ENCODE data around the gene SETD1B. TPM values are rescaled to one million over a fixed set of nuclear protein-coding genes. Genes with fewer than 3 reads are reported as not detected.

The SETD1B gene
- total RNA-seq, 1 donor from 2014 or later: 2.1 TPM

DNA sequence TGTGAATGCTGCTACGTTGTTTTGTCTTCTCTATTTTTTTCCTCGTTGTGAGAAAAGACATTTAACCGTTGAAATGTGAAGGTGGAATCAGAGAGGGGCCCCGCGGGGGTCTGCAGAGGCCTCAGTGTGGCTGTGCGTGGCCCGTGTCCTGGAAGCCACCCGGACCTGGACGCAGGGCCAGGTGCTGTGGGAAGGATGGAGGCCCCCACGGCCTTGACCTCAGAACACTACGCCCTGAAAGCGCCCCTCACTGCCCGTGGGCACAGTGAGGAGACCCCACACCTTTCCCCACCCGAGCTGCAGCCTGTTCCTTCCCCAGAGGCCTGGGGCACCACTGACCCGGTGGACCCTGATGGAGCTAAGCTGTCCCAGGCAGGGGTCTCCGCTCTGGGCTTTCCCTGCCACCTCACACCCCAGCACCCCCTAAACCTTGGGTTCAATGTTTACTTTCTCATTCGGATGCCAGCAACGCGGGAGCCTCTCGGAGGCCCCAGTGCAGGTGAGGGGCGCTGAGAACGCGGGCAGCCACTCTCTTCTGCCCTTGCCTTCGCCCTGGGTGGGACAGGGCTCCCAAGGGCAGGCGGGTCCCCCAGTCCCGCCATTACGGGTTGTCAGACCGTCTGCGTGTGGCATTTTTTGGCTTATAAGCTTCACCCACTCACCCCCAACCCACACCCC lies 26.9 kb downstream of the SETD1B start:
- Histone ChIP-seq H3K27ac (ENCODE audit: low read depth, low read length) (no peak overlapping the region), H3K27me3 (ENCODE audit: control insufficient read depth in 3 of 3, insufficient read depth in 3 of 3, low read length in 3 of 3) (no peaks in the 10 kb centered on the region), H3K36me3 (ENCODE audit: control insufficient read depth in 3 of 3, insufficient read depth in 3 of 3, low read length in 3 of 3) (peaks cover 42 to 52% (median 50%) of the 10 kb centered on the region in 3 donors), H3K4me1 (ENCODE audit: control insufficient read depth in 3 of 3, insufficient read depth in 3 of 3, low read length in 3 of 3) (peaks cover 0 to 7% (median 0%) of the 10 kb centered on the region in 3 donors), H3K9me3 (ENCODE audit: control insufficient read depth in 3 of 3, low read length in 3 of 3) (no peaks in the 10 kb centered on the region), H3K9ac (ENCODE audit: low read depth in 1 of 3, low read length in 3 of 3) (no peak overlapping the region), H3K4me3 (ENCODE audit: low read length in 3 of 3) (no peak overlapping the region)

DNA sequence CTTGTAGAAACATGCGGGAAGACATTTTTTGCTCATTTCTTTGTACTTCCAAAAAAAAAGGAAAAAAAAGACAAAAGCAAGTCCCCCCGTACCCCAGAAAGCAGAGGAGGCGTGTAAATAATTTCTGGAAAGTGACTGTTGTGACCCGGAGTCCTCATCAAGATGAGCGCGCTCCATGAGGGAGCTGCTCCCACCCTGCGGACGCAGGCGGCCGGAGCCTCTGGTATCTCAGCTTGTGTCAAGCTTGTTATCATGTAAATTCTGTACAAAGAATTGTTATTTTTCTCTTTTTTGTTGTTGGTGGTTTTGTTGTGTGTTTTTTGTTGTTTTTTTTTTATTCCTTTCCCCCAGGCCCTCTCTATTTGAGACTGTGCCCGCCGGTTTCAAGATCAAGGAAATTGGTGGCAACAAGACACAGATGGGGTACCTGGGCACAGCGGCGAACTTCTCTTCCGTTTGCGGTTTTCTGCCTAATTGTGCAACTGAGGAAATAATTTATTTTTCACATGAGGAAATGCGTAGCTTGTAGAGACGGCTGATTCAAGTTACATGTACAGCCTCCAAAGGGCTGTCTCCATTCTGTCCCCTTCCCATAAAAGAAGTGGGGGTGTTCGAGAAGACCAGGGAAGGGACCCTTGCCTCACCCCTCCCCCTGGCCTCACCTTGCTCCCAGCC lies 27.9 kb downstream of the SETD1B start:
- Histone ChIP-seq H3K4me1 (ENCODE audit: control insufficient read depth in 3 of 3, insufficient read depth in 3 of 3, low read length in 3 of 3) (peaks cover 0 to 7% (median 0%) of the 10 kb centered on the region in 3 donors), H3K36me3 (ENCODE audit: control insufficient read depth in 3 of 3, insufficient read depth in 3 of 3, low read length in 3 of 3) (peaks cover 37 to 46% (median 43%) of the 10 kb centered on the region in 3 donors), H3K27ac (ENCODE audit: low read depth, low read length) (no peak overlapping the region), H3K9ac (ENCODE audit: low read depth in 1 of 3, low read length in 3 of 3) (no peak overlapping the region), H3K4me3 (ENCODE audit: low read length in 3 of 3) (no peak overlapping the region), H3K27me3 (ENCODE audit: control insufficient read depth in 3 of 3, insufficient read depth in 3 of 3, low read length in 3 of 3) (no peaks in the 10 kb centered on the region), H3K9me3 (ENCODE audit: control insufficient read depth in 3 of 3, low read length in 3 of 3) (no peaks in the 10 kb centered on the region)

DNA sequence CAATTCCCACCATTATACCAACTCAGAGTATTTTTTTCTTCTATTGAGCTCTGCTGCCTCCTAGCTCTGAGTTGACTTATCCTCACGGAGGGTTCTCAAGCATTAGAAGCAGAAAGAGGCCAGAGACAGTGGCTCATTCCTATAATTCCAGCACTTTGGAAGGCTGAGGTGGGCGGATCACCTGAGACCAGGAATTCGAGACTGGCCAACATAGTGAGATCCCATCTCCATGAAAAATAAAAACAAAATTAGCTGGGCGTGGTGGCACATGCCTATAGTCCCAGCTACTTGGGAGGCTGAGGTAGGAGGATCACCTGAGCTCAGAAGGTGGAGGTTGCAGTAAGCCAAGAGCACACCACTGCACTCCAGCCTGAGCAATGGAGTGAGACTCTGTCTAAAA lies 33.9 kb downstream of the SETD1B start:
- H3K36me3 ChIP-seq (ENCODE audit: control insufficient read depth in 3 of 3, insufficient read depth in 3 of 3, low read length in 3 of 3): no peaks in the 10 kb centered on the region
- no peak overlapping the region for H3K27ac ChIP-seq (ENCODE audit: low read depth, low read length)
- no peaks in the 10 kb centered on the region for H3K9me3 ChIP-seq (ENCODE audit: control insufficient read depth in 3 of 3, low read length in 3 of 3)
- no peak overlapping the region for H3K4me3 ChIP-seq (ENCODE audit: low read length in 3 of 3)
- no peak overlapping the region for H3K9ac ChIP-seq (ENCODE audit: low read depth in 1 of 3, low read length in 3 of 3)
- H3K27me3 ChIP-seq (ENCODE audit: control insufficient read depth in 3 of 3, insufficient read depth in 3 of 3, low read length in 3 of 3): no peaks in the 10 kb centered on the region
- H3K4me1 ChIP-seq (ENCODE audit: control insufficient read depth in 3 of 3, insufficient read depth in 3 of 3, low read length in 3 of 3): peaks cover 5 to 11% (median 8%) of the 10 kb centered on the region in 3 donors

DNA sequence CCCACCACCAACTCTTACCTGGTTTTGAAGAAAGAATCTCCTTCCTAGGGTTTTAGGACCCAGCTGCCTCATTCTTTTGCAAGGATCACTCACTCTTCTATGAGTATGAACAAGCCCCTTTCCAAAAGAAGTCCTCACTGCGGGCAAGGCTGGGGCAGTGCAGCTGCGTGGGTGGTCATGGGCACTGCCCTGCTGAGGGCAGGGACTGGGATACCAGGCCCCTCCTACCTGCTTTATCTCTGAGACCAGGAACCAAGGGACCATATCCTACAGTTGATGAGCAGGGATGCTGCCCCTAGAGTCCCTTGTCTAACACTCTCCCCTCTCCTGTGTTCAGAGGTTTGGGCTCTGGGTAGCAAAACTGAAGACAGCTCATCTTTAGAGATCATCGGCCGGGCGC lies 34.3 kb downstream of the SETD1B start:
- H3K9ac ChIP-seq (ENCODE audit: low read depth in 1 of 3, low read length in 3 of 3): no peak overlapping the region
- no peaks in the 10 kb centered on the region for H3K27me3 ChIP-seq (ENCODE audit: control insufficient read depth in 3 of 3, insufficient read depth in 3 of 3, low read length in 3 of 3)
- no peaks in the 10 kb centered on the region for H3K9me3 ChIP-seq (ENCODE audit: control insufficient read depth in 3 of 3, low read length in 3 of 3)
- no peak overlapping the region for H3K27ac ChIP-seq (ENCODE audit: low read depth, low read length)
- H3K4me3 ChIP-seq (ENCODE audit: low read length in 3 of 3): no peak overlapping the region
- no peaks in the 10 kb centered on the region for H3K36me3 ChIP-seq (ENCODE audit: control insufficient read depth in 3 of 3, insufficient read depth in 3 of 3, low read length in 3 of 3)
- H3K4me1 ChIP-seq (ENCODE audit: control insufficient read depth in 3 of 3, insufficient read depth in 3 of 3, low read length in 3 of 3): peaks cover 5 to 11% (median 8%) of the 10 kb centered on the region in 3 donors

DNA sequence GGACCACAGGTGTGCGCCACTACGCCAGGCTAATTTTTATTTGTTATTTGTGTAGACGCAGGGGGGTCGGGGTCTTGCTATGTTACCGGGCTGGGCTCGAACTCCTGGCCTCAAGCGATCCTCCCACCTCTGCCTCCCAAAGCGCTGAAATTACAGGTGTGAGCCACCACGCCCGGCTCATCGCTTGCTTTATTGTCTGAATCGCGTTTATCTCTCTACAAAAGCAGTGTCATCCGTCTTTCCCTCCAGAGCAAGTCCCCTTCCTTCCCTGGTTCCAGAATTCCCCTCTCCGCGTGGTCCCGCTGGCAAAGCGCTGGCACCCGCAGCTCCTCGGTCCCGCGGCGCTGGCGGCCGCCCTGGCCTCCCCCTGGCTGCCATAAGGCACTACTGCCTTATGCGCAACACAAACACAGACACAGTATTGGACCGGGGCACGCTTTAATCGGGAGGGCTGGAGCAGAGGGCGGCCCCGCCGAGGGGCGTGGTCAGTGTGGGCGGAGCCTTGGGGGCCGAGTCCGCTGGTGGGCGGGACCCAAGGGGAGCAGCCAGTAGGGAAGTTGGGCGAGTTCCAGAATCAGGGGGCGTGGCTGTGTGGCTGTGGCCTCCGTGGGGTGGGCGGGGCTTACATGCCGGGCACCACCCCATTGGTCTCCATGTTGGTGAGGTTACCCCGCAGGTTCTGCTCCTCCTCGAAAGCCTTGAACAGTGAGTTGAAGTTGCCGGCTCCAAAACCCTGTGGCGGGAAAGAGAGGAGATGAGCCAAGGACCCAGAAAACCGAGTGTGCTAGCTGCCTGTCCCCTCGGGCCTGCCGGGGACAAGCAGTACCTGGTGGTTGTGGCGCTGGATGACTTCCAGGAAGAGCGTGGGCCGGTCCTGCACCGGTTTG lies 35.5 kb downstream of the SETD1B start:
- no peaks in the 10 kb centered on the region for H3K27me3 ChIP-seq (ENCODE audit: control insufficient read depth in 3 of 3, insufficient read depth in 3 of 3, low read length in 3 of 3)
- peaks cover 5 to 11% (median 8%) of the 10 kb centered on the region in 3 donors for H3K4me1 ChIP-seq (ENCODE audit: control insufficient read depth in 3 of 3, insufficient read depth in 3 of 3, low read length in 3 of 3)
- H3K27ac ChIP-seq (ENCODE audit: low read depth, low read length): no peak overlapping the region
- H3K9me3 ChIP-seq (ENCODE audit: control insufficient read depth in 3 of 3, low read length in 3 of 3): no peaks in the 10 kb centered on the region
- H3K9ac ChIP-seq (ENCODE audit: low read depth in 1 of 3, low read length in 3 of 3): peak overlapping the region; percentile 69 to 84 (median 81)
- H3K4me3 ChIP-seq (ENCODE audit: low read length in 3 of 3): peak overlapping the region; percentile 81 to 94 (median 84)
- H3K36me3 ChIP-seq (ENCODE audit: control insufficient read depth in 3 of 3, insufficient read depth in 3 of 3, low read length in 3 of 3): no peaks in the 10 kb centered on the region

DNA sequence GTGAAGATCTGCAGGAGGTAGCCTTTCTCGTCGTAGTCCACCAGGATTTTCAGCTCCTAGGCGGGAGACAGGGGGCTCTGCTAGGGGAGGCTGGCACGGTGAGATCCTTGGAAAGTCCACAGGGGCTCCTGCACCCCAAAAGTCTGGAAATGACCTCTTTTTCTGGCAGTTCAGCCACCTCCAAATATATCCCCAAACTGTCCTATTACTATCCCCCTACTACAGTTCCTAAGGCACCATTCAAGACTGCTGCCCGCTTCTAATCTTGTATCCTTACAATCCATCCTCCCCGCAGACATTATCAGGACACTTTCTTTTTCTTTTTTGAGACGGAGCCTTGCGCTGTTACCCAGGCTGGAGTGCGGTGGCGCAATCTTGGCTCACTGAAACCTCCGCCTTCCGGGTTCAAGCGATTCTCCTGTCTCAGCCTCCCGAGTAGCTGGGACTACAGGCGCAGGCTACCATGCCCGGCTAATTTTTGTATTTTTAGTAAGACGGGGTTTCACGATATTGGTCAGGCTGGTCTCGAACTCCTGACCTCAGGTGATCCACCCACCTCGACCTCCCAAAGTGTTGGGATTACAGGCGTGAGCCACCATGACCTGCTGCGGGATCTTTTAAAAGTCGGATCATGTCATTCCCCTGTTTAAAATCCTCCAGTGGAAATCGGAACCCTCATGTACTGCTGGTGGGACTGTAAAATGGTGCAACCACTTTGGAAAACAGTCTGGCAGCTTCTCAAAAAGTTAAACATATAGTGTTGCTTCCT lies 36.4 kb downstream of the SETD1B start:
- Histone ChIP-seq H3K9ac (ENCODE audit: low read depth in 1 of 3, low read length in 3 of 3) (peak overlapping the region; percentile 69 to 84 (median 81)), H3K27ac (ENCODE audit: low read depth, low read length) (no peak overlapping the region), H3K4me1 (ENCODE audit: control insufficient read depth in 3 of 3, insufficient read depth in 3 of 3, low read length in 3 of 3) (peaks cover 5 to 11% (median 8%) of the 10 kb centered on the region in 3 donors), H3K27me3 (ENCODE audit: control insufficient read depth in 3 of 3, insufficient read depth in 3 of 3, low read length in 3 of 3) (no peaks in the 10 kb centered on the region), H3K9me3 (ENCODE audit: control insufficient read depth in 3 of 3, low read length in 3 of 3) (no peaks in the 10 kb centered on the region), H3K4me3 (ENCODE audit: low read length in 3 of 3) (peak overlapping the region; percentile 81 to 94 (median 84)), H3K36me3 (ENCODE audit: control insufficient read depth in 3 of 3, insufficient read depth in 3 of 3, low read length in 3 of 3) (no peaks in the 10 kb centered on the region)

DNA sequence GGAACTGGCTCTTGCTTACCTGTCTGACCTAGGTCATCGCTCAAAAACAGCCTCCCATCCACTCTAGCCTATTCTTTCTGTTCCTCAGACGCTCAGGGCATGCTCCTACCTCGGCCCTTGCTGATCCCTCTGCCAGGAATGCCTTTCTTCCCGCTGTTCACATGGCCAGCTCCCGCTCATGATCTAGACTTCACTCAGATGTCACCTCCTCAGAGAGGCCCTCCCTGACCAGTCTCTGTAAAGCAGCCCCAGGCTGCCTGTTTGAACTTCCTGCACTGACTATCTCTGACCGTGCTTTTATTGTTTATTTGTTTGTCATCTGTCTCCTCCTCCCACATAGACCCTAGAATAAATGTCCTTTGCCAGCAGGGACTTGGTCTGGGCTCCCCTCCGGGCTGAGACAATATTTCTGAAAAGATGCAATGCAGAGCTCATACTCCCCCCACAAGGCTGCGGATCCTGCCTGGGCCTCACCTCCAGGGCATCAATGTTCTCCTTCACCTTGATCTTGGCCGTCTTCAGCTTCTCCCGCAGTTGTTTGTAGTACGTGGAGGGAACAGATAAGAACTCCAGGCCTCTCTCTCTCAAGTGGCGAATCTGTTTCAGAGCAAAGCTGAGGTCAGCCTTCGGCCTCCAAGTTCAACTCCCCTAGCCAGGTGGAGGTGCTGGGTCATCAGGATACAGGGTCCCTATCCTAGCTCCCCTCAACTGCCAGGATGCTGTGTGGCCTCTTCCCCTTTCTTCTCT lies 39.6 kb downstream of the SETD1B start:
- H3K9ac ChIP-seq (ENCODE audit: low read depth in 1 of 3, low read length in 3 of 3): no peak overlapping the region
- H3K9me3 ChIP-seq (ENCODE audit: control insufficient read depth in 3 of 3, low read length in 3 of 3): no peaks in the 10 kb centered on the region
- H3K27ac ChIP-seq (ENCODE audit: low read depth, low read length): no peak overlapping the region
- peaks cover 5 to 11% (median 8%) of the 10 kb centered on the region in 3 donors for H3K4me1 ChIP-seq (ENCODE audit: control insufficient read depth in 3 of 3, insufficient read depth in 3 of 3, low read length in 3 of 3)
- H3K27me3 ChIP-seq (ENCODE audit: control insufficient read depth in 3 of 3, insufficient read depth in 3 of 3, low read length in 3 of 3): no peaks in the 10 kb centered on the region
- no peak overlapping the region for H3K4me3 ChIP-seq (ENCODE audit: low read length in 3 of 3)
- no peaks in the 10 kb centered on the region for H3K36me3 ChIP-seq (ENCODE audit: control insufficient read depth in 3 of 3, insufficient read depth in 3 of 3, low read length in 3 of 3)

DNA sequence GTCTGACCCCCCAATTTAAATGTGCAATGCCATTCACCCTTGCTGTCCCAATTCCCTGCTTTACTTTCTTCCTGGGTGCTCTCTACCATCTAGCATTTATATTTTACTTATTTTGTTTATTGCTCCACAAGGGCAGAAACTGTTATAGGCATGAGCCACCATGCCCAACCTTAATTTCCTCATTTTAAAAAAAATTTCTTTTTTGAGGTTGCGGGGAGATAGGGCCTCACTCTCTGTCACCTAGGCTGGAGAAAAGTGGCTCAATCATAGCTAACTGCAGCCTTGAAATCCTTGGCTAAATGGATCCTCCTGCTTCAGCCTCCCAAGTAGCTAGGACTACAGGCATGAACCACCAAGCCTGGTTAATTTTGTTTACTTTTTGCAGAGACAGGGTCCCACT lies 41.9 kb downstream of the SETD1B start:
- no peaks in the 10 kb centered on the region for H3K9me3 ChIP-seq (ENCODE audit: control insufficient read depth in 3 of 3, low read length in 3 of 3)
- no peak overlapping the region for H3K9ac ChIP-seq (ENCODE audit: low read depth in 1 of 3, low read length in 3 of 3)
- H3K36me3 ChIP-seq (ENCODE audit: control insufficient read depth in 3 of 3, insufficient read depth in 3 of 3, low read length in 3 of 3): no peaks in the 10 kb centered on the region
- no peaks in the 10 kb centered on the region for H3K27me3 ChIP-seq (ENCODE audit: control insufficient read depth in 3 of 3, insufficient read depth in 3 of 3, low read length in 3 of 3)
- H3K4me3 ChIP-seq (ENCODE audit: low read length in 3 of 3): no peak overlapping the region
- H3K4me1 ChIP-seq (ENCODE audit: control insufficient read depth in 3 of 3, insufficient read depth in 3 of 3, low read length in 3 of 3): no peaks in the 10 kb centered on the region
- H3K27ac ChIP-seq (ENCODE audit: low read depth, low read length): no peak overlapping the region

DNA sequence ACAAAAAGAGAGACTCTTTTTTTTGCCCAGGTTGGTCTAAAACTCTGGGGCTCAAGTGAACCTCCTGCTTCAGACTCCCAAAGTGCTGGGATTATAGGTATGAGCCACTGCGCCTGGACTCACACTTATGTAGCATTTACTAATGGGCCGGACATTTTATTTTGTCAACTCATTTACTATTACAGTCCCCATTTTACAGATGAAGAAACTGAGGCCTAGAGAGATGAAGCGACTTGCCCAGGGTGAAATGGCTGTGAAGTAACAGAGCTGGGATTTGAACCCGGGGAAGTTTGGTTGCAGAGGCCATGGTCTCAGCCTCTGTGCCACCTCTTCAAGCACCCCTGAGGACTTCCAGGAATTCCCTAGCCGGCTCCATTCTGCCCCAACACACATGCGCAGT lies 45.4 kb downstream of the SETD1B start:
- Histone ChIP-seq H3K4me3 (ENCODE audit: low read length in 3 of 3) (no peak overlapping the region), H3K27me3 (ENCODE audit: control insufficient read depth in 3 of 3, insufficient read depth in 3 of 3, low read length in 3 of 3) (no peaks in the 10 kb centered on the region), H3K36me3 (ENCODE audit: control insufficient read depth in 3 of 3, insufficient read depth in 3 of 3, low read length in 3 of 3) (no peaks in the 10 kb centered on the region), H3K27ac (ENCODE audit: low read depth, low read length) (no peak overlapping the region), H3K9me3 (ENCODE audit: control insufficient read depth in 3 of 3, low read length in 3 of 3) (no peaks in the 10 kb centered on the region), H3K9ac (ENCODE audit: low read depth in 1 of 3, low read length in 3 of 3) (no peak overlapping the region), H3K4me1 (ENCODE audit: control insufficient read depth in 3 of 3, insufficient read depth in 3 of 3, low read length in 3 of 3) (no peaks in the 10 kb centered on the region)
